Measurements from ENCODE around the gene ACCS.

The ACCS gene

GRCh38 chr11:44036811-44037657 is 29.0 kb upstream of the ACCS start:
- H3K27ac ChIP-seq (ENCODE audit: insufficient read depth, low read length, poor library complexity, severe bottlenecking) = no peak overlapping the region
- H3K4me3 ChIP-seq (ENCODE audit: insufficient read depth, low read depth, low read length, poor library complexity, severe bottlenecking) = no peak overlapping the region
- no peaks in the 10 kb centered on the region for H3K9me3 ChIP-seq (ENCODE audit: control insufficient read depth, low read length)
- no peaks in the 10 kb centered on the region for H3K4me1 ChIP-seq (ENCODE audit: control insufficient read depth, insufficient read depth, low read length, poor library complexity, severe bottlenecking)
- peaks cover 5% of the 10 kb centered on the region for H3K27me3 ChIP-seq (replicated peaks; ENCODE audit: control insufficient read depth, insufficient read depth, low read length, poor library complexity, severe bottlenecking)
- no peak for DNase-seq
- no peaks in the 10 kb centered on the region for H3K36me3 ChIP-seq (ENCODE audit: control insufficient read depth, insufficient read depth, low read length)

- H3K27ac ChIP-seq (ENCODE audit: insufficient read depth, low read length, poor library complexity, severe bottlenecking) = no peak overlapping the region
- H3K36me3 ChIP-seq (ENCODE audit: control insufficient read depth, insufficient read depth, low read length) = no peaks in the 10 kb centered on the region
- peaks cover 4% of the 10 kb centered on the region for H3K27me3 ChIP-seq (replicated peaks; ENCODE audit: control insufficient read depth, insufficient read depth, low read length, poor library complexity, severe bottlenecking)
- no peak for DNase-seq
- no peaks in the 10 kb centered on the region for H3K9me3 ChIP-seq (ENCODE audit: control insufficient read depth, low read length)
- no peak overlapping the region for H3K4me3 ChIP-seq (ENCODE audit: insufficient read depth, low read depth, low read length, poor library complexity, severe bottlenecking)
- H3K4me1 ChIP-seq (ENCODE audit: control insufficient read depth, insufficient read depth, low read length, poor library complexity, severe bottlenecking) = no peaks in the 10 kb centered on the region
These were observed 28.4 kb upstream of the ACCS start for GRCh38 chr11:44037658-44037998.

- no peaks in the 10 kb centered on the region for H3K27me3 ChIP-seq (replicated peaks; ENCODE audit: control insufficient read depth, insufficient read depth, low read length, poor library complexity, severe bottlenecking)
- no peaks in the 10 kb centered on the region for H3K36me3 ChIP-seq (ENCODE audit: control insufficient read depth, insufficient read depth, low read length)
- no peaks in the 10 kb centered on the region for H3K9me3 ChIP-seq (ENCODE audit: control insufficient read depth, low read length)
- no peak overlapping the region for H3K27ac ChIP-seq (ENCODE audit: insufficient read depth, low read length, poor library complexity, severe bottlenecking)
- no peak for DNase-seq
- H3K4me3 ChIP-seq (ENCODE audit: insufficient read depth, low read depth, low read length, poor library complexity, severe bottlenecking) = no peak overlapping the region
- H3K4me1 ChIP-seq (ENCODE audit: control insufficient read depth, insufficient read depth, low read length, poor library complexity, severe bottlenecking) = no peaks in the 10 kb centered on the region
These were observed 22.9 kb upstream of the ACCS start for GRCh38 chr11:44043157-44043556.

- no peaks in the 10 kb centered on the region for H3K4me1 ChIP-seq (ENCODE audit: control insufficient read depth, insufficient read depth, low read length, poor library complexity, severe bottlenecking)
- no peak overlapping the region for H3K27ac ChIP-seq (ENCODE audit: insufficient read depth, low read length, poor library complexity, severe bottlenecking)
- H3K9me3 ChIP-seq (ENCODE audit: control insufficient read depth, low read length) = no peaks in the 10 kb centered on the region
- H3K36me3 ChIP-seq (ENCODE audit: control insufficient read depth, insufficient read depth, low read length) = no peaks in the 10 kb centered on the region
- no peaks in the 10 kb centered on the region for H3K27me3 ChIP-seq (replicated peaks; ENCODE audit: control insufficient read depth, insufficient read depth, low read length, poor library complexity, severe bottlenecking)
- DNase-seq = no peak
- no peak overlapping the region for H3K4me3 ChIP-seq (ENCODE audit: insufficient read depth, low read depth, low read length, poor library complexity, severe bottlenecking)
These were observed 19.9 kb upstream of the ACCS start for GRCh38 chr11:44046182-44046581.

- H3K27me3 ChIP-seq (replicated peaks; ENCODE audit: control insufficient read depth, insufficient read depth, low read length, poor library complexity, severe bottlenecking) = no peaks in the 10 kb centered on the region
- no peak for DNase-seq
- H3K4me1 ChIP-seq (ENCODE audit: control insufficient read depth, insufficient read depth, low read length, poor library complexity, severe bottlenecking) = no peaks in the 10 kb centered on the region
- no peaks in the 10 kb centered on the region for H3K9me3 ChIP-seq (ENCODE audit: control insufficient read depth, low read length)
- no peak overlapping the region for H3K4me3 ChIP-seq (ENCODE audit: insufficient read depth, low read depth, low read length, poor library complexity, severe bottlenecking)
- no peaks in the 10 kb centered on the region for H3K36me3 ChIP-seq (ENCODE audit: control insufficient read depth, insufficient read depth, low read length)
- no peak overlapping the region for H3K27ac ChIP-seq (ENCODE audit: insufficient read depth, low read length, poor library complexity, severe bottlenecking)
These were observed 18.8 kb upstream of the ACCS start for GRCh38 chr11:44047298-44047697.

GRCh38 chr11:44047931-44048431 is 18.1 kb upstream of the ACCS start, which contains the start of gene ACCSL:
Gene ACCSL, plus strand, starts transcription at chr11:44047981. Its CDS starts 56 bp downstream, at chr11:44048037.
- no peaks in the 10 kb centered on the region for H3K4me1 ChIP-seq (ENCODE audit: control insufficient read depth, insufficient read depth, low read length, poor library complexity, severe bottlenecking)
- H3K9me3 ChIP-seq (ENCODE audit: control insufficient read depth, low read length) = no peaks in the 10 kb centered on the region
- H3K36me3 ChIP-seq (ENCODE audit: control insufficient read depth, insufficient read depth, low read length) = no peaks in the 10 kb centered on the region
- no peak within 1 kb of the TSS for H3K4me3 ChIP-seq (ENCODE audit: insufficient read depth, low read depth, low read length, poor library complexity, severe bottlenecking)
- no peak for DNase-seq
- no peak within 1 kb of the TSS for H3K27ac ChIP-seq (ENCODE audit: insufficient read depth, low read length, poor library complexity, severe bottlenecking)
- no peaks in the 10 kb centered on the region for H3K27me3 ChIP-seq (replicated peaks; ENCODE audit: control insufficient read depth, insufficient read depth, low read length, poor library complexity, severe bottlenecking)

- no peaks in the 10 kb centered on the region for H3K9me3 ChIP-seq (ENCODE audit: control insufficient read depth, low read length)
- H3K4me1 ChIP-seq (ENCODE audit: control insufficient read depth, insufficient read depth, low read length, poor library complexity, severe bottlenecking) = no peaks in the 10 kb centered on the region
- H3K27me3 ChIP-seq (replicated peaks; ENCODE audit: control insufficient read depth, insufficient read depth, low read length, poor library complexity, severe bottlenecking) = no peaks in the 10 kb centered on the region
- H3K36me3 ChIP-seq (ENCODE audit: control insufficient read depth, insufficient read depth, low read length) = no peaks in the 10 kb centered on the region
- no peak for DNase-seq
- no peak overlapping the region for H3K27ac ChIP-seq (ENCODE audit: insufficient read depth, low read length, poor library complexity, severe bottlenecking)
- H3K4me3 ChIP-seq (ENCODE audit: insufficient read depth, low read depth, low read length, poor library complexity, severe bottlenecking) = no peak overlapping the region
These were observed 16.2 kb upstream of the ACCS start for GRCh38 chr11:44049832-44050231.

GRCh38 chr11:44051171-44051570 is 14.9 kb upstream of the ACCS start:
- Histone ChIP-seq H3K27ac (ENCODE audit: insufficient read depth, low read length, poor library complexity, severe bottlenecking) (no peak overlapping the region), H3K36me3 (ENCODE audit: control insufficient read depth, insufficient read depth, low read length) (no peaks in the 10 kb centered on the region), H3K4me3 (ENCODE audit: insufficient read depth, low read depth, low read length, poor library complexity, severe bottlenecking) (no peak overlapping the region), H3K4me1 (ENCODE audit: control insufficient read depth, insufficient read depth, low read length, poor library complexity, severe bottlenecking) (no peaks in the 10 kb centered on the region), H3K9me3 (ENCODE audit: control insufficient read depth, low read length) (no peaks in the 10 kb centered on the region), H3K27me3 (replicated peaks; ENCODE audit: control insufficient read depth, insufficient read depth, low read length, poor library complexity, severe bottlenecking) (no peaks in the 10 kb centered on the region)
- DNase-seq = no peak

- no peaks in the 10 kb centered on the region for H3K36me3 ChIP-seq (ENCODE audit: control insufficient read depth, insufficient read depth, low read length)
- no peaks in the 10 kb centered on the region for H3K27me3 ChIP-seq (replicated peaks; ENCODE audit: control insufficient read depth, insufficient read depth, low read length, poor library complexity, severe bottlenecking)
- no peak for DNase-seq
- H3K27ac ChIP-seq (ENCODE audit: insufficient read depth, low read length, poor library complexity, severe bottlenecking) = no peak overlapping the region
- no peaks in the 10 kb centered on the region for H3K4me1 ChIP-seq (ENCODE audit: control insufficient read depth, insufficient read depth, low read length, poor library complexity, severe bottlenecking)
- no peak overlapping the region for H3K4me3 ChIP-seq (ENCODE audit: insufficient read depth, low read depth, low read length, poor library complexity, severe bottlenecking)
- no peaks in the 10 kb centered on the region for H3K9me3 ChIP-seq (ENCODE audit: control insufficient read depth, low read length)
These were observed 8.7 kb upstream of the ACCS start for GRCh38 chr11:44057340-44057739.

- H3K4me1 ChIP-seq (ENCODE audit: control insufficient read depth, insufficient read depth, low read length, poor library complexity, severe bottlenecking) = no peaks in the 10 kb centered on the region
- no peak overlapping the region for H3K27ac ChIP-seq (ENCODE audit: insufficient read depth, low read length, poor library complexity, severe bottlenecking)
- H3K36me3 ChIP-seq (ENCODE audit: control insufficient read depth, insufficient read depth, low read length) = no peaks in the 10 kb centered on the region
- no peaks in the 10 kb centered on the region for H3K27me3 ChIP-seq (replicated peaks; ENCODE audit: control insufficient read depth, insufficient read depth, low read length, poor library complexity, severe bottlenecking)
- no peak overlapping the region for H3K4me3 ChIP-seq (ENCODE audit: insufficient read depth, low read depth, low read length, poor library complexity, severe bottlenecking)
- no peaks in the 10 kb centered on the region for H3K9me3 ChIP-seq (ENCODE audit: control insufficient read depth, low read length)
- DNase-seq = no peak
These were observed 7.8 kb upstream of the ACCS start for GRCh38 chr11:44058275-44058674.
